Right ventricle myocardium superior (tissue), 1 donor: ENCODE data around the gene ASF1A. TPM values are rescaled to one million over a fixed set of nuclear protein-coding genes. Genes with fewer than 3 reads are reported as not detected.

Source experiments
- ATAC-seq: fragments of 200-7000 bp; cut with Tn5 transposase; one replicate; pipeline ENCODE4 v1.9.1; 2020; ENCODE audit warnings: mild to moderate bottlenecking; ENCODE audit not compliant: poor library complexity
- DNase-seq: peaks from one replicate; pipeline ENCODE4 v3.0.0-alpha.2; 2020
- intact Hi-C: fragments of 100-400 bp; cut with DNase I; formaldehyde crosslinking; loops from one replicate; pipeline ENCODE4 v1.11.2; 2022
- total RNA-seq: library from RNA; stranded (reverse); fragmentation: NEBNext Ultra II Directional; extraction: Animal tissue kit (Norgen Biotek cat#: 25700); gene quantifications from one replicate; pipeline ENCODE4 v1.2.1, GENCODE V29; 2021
- donor health status: DM: no; HTN: yes; CAD: no; lungs with severe emphysema.

Gene ASF1A
- total RNA-seq, 1 donor from 2014 or later, result 26.0 TPM

DNA sequence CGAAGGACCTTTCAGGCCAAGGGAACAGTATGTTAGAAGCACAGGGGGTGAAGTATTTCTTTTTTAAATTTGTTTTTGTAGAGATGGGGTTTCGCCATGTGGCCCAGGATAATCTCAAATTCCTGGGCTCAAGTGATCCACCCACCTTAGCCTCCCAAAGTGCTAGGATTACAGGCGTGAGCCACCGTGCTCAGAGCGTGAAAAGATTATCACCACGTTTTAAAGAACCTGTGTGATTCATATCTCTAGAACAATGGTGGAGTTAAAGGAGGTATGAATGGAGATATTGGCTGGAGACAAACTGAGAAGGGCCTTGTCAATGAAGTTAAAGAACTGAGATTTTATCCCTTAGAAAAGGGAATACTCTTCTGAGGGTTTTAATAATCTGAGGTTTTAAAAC is 9.7 kb downstream of the ASF1A start:
- no peak for DNase-seq
- no peak for ATAC-seq
- intact Hi-C loops, result no loop called here

DNA sequence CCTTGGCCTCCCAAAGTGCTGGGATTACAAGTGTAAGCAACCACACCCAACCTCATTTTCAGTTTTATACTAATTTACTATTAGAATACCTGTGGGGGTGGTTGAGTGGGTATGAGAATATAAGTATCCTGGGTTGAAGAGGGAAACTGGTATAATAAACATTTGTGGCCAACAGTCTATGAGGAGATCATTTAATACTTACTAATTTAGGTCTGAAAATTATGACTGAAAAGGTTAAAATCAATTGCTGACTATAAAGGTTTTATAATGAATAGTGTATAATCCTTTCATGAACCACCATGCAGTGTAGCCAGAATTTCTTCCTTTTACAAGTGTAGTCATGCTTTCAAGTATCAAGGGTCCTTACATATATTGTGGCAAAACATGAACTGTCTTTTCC is 11.1 kb downstream of the ASF1A start:
- intact Hi-C loops, result no loop called here
- ATAC-seq, result no peak
- no peak for DNase-seq

DNA sequence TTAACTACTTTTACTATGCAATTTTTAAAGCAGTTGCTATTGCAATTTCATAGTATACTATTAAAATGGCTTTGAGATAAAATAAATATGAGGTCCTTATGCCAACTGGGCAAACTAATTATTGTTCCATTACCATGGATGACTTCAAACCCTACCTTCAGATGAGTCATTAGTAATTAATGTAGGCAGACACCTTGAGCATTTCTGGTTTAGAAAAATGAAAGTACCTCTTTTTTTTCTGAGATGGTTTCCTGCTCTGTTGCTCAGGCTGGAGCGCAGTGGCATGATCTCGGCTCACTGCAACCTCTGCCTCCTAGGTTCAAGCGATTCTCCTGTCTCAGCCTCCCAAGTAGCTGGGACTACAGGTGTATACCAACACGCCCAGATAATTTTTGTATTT is 11.9 kb downstream of the ASF1A start:
- ATAC-seq, result no peak
- no peak for DNase-seq
- intact Hi-C loops, result no loop called here

DNA sequence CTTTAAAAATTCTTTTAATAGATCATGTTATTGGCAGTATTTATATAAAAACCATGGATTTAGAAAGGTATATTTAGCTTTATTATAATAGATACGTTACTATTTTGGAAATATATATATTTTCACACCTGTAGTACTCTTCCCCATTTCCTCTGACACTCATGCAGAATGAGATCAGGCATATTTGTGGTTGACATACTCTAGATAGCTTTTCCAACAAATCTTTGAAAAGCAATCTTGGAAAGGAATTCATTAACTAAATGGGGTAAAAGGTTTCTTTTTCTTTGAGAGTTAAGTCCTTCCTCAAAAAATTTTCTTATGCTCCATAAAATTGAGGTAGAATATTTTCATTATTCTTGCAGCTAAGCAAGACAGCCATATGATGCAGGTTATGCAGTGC is 14.5 kb downstream of the ASF1A start:
- no peak for ATAC-seq
- intact Hi-C loops, result no loop called here
- no peak for DNase-seq

DNA sequence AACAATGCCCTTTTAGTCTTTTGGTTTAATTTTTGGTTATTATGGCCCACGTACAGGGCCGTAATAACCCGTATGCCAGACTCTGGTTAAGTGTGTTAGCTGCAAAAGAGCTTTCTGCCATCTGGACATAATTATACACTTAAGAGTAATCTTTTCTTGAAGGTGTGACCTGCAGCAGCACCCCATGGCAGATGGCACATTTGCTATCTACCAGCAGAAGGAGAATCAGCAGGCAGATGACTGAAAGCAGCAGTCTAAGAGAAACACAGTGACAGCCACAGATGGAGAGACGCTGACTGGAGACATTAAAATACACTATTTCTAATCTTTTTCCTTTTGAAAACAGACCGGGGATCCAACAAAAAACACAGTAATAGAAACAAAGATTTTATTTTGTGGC is 18.7 kb downstream of the ASF1A start:
- ATAC-seq, result no peak
- intact Hi-C loops, result no loop called here
- no peak for DNase-seq

DNA sequence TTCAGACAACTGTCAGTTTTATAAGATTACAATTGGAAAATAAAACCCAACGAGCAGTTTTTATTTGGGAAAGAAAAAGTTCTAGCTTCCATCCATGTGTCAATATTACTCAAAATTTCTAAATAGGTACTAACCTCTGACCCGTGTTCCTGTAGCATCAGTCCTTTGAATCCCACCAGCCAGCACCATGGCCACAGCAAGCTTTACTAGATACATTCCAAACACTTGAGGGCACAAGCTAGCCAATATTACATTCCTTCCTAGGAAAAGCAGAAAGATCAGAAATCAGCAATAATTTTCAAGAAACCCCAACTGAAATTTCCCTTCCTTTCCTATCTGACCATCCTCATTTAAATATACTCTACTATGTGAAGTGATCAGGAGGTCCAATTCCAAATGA is 19.2 kb downstream of the ASF1A start:
- DNase-seq, result no peak
- ATAC-seq, result no peak
- intact Hi-C loops, result no loop called here

DNA sequence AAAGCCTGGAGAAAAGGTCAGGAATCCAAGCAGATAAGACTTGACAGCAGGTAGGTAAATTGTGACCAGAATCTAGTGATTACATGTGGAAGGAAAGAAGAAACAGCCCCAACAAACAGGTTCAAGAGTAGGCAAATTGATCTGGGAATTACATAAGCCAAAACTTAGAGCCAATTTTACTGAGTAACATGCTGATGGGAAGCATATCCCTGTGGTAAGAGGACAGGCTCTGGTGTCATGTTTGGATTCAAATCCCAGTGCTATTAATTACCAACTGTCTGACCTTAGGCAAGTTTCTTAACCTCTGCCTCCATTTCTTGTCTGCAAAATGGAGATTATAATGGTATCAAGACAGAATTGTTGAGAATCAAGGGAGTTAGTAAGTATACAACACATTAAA is 20.6 kb downstream of the ASF1A start:
- DNase-seq, result no peak
- intact Hi-C loops, result no loop called here
- ATAC-seq, result no peak

DNA sequence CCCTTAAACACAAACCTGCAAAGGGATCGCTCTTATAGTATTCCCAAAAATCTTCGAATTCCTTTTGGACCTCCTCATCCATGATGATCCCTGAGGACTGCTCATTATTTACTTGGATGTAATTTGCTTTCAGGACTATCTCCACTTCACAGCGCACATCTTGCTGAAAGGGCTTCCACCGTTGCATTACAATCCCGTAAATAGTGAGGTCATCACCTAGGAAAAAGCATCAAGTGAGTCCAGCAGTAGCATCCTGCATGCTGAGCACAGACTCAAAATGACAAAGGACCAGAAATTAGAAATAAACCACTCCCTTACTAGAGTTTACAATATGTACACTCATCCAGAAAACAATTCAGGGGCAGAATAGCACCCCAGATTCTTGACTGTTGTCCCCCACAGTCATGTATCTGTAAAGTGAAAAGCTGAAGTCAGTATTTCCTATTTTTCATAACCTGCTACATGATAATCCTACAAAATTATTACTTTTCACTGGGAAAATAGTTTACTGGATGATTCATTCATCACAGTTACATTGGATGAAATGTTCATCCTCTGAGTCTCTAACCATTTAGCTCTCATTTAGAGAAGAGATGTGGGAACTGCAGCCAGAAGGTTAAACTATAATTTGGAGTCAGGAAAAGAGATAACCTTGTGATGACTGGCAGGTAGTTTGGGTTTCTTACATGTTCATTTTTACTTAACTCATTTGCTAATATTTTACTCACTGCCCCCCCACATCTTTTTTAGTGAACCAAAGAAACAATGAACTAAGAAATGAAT is 23.8 kb downstream of the ASF1A start:
- no peak for DNase-seq
- no peak for ATAC-seq
- intact Hi-C loops, result no loop called here

DNA sequence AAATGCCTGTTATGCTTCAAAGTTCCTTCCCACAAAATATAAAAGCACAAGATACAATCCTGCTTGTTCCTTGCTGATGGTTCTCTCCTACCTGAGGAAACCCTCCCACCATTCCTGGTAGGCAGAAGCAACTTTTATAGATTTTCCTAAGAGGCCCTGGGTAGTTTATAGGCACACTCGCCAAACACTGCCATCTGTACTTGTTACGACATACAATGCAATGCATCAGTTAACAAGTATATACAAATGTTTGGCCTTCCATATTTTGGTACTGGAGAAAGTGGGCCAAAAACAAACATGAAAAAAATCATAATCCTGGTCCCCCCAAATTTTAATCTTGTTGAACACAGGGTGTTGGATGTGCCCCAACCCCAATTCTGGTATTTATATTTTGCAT is 24.4 kb downstream of the ASF1A start:
- intact Hi-C loops, result no loop called here
- ATAC-seq, result no peak

DNA sequence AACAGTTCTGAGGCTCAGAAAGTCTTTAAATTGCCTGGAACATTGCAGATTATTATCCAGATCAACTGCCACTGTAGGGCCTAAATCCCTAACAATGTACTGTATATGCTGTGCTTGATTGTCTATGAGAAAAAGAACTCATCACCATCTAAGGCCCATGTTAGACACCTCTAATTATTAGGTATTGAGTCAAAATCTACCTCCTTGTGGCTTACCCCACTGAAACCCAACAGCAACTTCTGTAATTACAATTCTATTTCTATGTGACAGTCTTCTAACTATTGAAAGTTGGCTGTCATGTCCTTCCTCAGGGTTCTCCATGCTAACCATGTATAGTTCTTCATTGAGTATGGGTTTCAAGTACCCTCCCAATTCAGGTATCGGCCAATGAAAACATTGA is 27.1 kb downstream of the ASF1A start:
- no peak for DNase-seq
- no peak for ATAC-seq
- intact Hi-C loops, result no loop called here

More for the DNA sequence above, 24.4 kb downstream of the ASF1A start:
- no peak for DNase-seq

DNA sequence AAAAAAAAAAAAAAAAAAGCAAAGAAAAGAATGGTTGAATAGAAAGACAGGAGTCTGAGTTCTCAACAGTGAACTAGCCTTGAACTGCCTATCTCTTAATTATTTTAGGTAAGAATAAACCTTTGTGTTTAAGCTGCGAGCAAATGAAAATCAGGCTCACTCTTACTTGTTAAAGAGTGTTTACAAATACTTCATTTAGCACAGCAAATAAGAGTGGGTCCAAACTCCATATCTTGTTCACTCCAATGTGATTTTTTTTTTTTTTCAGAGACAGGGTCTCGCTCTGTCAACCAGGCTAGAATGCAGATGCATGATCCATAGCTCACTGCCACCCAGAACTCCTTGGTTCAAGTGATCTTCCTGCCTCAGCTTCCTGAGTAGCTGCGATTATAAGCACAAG is 29.1 kb downstream of the ASF1A start:
- intact Hi-C loops, result no loop called here
- DNase-seq (no peak), ATAC-seq (no peak)

DNA sequence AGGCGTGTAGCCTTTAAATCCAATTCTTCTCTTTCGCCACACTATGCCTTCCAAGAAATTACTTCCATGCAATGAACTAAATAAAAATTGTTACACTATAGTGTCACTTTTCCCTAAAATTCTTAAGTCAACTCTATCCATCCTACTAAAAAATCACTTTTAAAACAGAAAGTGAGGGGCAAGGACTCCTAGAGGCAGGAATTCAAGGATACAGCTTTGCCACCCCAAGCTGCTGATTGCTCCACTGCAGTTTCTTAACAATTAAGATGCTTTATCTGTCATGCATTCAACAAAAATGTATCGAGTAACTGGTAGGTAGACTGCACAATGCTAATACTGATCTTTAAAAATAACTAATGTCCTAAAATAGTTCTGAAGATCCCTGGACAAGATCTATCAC is 36.7 kb downstream of the ASF1A start:
- DNase-seq (no peak), ATAC-seq (no peak)
- intact Hi-C loops, result no loop called here

DNA sequence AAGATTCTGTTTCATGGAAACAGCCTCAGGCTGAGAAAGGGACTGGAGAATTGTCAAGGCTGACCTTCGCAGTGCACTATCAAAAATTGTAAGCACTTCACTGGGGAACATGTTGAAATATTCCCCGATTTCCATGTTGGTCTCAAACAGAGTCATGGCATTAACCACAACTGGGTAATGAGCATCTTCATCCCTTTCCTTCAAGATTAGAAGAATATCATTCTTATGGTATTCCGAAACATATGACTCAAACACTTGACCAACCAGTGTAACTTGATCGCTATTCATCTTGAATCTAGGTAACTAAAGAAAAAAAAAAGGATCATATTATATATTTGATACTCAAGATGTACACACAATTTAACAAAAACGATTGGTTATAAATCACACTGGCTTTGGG is 37.5 kb downstream of the ASF1A start:
- DNase-seq (no peak), ATAC-seq (no peak)
- intact Hi-C loops, result no loop called here

DNA sequence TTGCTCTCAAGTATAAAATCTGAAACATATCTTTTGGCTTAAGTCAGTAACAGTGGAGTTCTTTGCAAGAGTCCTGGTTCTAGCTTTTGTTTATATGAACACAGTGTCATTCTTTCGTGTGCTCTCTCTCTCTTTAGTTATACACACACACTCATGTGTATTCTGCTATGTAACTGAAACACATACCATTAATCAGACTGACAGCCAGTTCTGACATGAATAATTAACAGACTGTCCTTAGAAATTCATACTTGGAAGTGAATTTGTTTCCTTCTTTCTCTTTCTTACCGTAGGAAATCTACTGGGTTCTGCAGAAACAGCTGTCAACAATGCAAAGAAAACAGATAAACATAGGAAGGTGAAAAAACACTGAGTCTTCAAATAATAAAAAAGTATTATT is 38.5 kb downstream of the ASF1A start:
- intact Hi-C loops, result no loop called here
- DNase-seq, result no peak
- ATAC-seq, result no peak

DNA sequence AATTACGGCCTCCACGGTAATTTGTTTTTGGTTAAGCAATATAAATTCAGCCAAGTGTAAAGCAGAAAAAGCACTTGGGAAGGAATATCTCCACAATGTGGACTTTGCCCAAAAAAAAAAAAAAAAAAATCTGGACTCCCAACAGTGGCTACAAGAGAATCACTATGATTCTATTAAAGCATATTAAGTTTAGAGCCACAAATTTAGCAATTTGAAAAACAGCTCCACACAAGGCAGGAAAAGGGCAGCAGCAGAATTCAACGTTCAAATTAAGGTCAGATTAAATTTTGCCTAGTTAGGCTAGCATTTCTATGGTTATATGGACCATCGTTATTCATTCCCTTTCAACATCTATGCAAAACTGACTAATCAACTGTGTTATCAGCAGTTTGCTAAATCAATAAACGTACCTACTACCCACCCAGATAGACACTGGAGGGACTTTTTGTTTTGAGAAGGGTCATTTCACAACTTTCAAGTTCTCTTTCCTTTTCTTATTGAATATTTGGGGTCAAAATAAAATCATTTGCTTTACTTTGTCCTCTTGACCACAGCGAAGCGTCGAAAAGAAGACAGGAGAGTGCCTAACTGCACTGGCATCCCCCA is 40.0 kb downstream of the ASF1A start:
- no peak for DNase-seq
- ATAC-seq, result no peak
- intact Hi-C loops, result no loop called here

DNA sequence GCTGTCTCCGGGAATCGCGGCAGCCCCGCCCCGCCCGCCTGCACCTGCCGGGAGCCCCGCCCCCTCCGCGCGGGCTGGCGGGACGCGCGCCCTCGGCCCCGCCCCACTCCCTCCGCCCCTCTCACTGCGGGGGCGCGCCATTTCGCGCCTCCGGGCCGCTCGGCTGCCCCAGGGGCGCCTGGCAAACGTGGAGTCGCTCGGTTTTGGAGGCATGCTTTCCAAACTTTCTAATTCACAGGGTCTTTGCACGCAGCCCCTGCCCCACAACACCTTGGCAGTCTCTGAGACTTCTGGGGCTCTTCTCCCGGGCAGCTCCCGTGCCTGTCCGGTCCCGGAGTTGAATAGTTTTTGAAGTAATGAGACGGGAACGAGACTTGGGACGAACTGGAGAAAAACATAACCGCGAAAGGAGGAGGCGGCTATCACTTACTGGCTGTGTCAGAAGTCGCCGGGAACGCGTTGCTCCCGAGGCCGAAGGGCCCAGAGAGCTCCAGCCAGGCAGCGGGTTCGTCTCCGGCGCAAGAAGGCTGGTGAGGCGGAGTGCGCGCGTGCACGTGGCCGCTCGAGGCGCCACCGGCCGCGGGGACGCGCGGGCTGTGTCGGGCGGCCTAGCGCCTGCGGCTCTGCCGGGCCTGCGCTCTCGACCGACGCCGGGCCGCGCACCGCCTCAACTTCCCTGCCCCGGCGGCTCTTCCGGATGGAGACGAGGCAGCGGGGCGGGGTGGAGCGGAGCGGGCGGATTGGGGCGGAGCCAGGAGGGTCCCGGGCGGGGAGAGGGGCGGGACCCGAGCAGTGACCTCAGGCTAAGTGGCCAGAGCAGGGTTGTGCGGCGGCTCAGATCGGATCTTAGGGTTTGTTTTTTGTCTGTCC is 40.7 kb downstream of the ASF1A start, which contains the start of gene MCM9:
MCM9 (minus strand) TSS at position 699 of the 870 bp plus-strand sequence. CDS start 3,436 bp downstream, outside the sequence.
- ATAC-seq, result peak; percentile 99
- DNase-seq, result peak; percentile 94
- intact Hi-C loops, result no loop called here

DNA sequence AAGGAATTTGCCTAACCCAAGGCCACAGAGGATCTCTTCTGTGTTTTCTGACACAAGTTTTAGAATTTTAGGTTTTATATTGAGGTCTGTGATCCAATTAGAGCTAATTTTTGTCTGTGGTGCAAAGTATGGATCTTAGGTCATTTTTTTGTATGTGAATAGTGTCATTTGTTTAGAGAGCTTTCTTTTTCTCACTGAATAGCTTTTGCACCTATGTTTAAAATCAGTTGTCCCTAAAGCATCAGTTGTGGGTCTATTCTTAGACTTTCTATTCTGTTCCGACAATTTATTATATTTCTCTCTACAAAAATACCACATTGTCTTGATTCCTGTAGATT is 41.3 kb downstream of the ASF1A start:
- DNase-seq (no peak), ATAC-seq (no peak)
- intact Hi-C loops, result no loop called here

DNA sequence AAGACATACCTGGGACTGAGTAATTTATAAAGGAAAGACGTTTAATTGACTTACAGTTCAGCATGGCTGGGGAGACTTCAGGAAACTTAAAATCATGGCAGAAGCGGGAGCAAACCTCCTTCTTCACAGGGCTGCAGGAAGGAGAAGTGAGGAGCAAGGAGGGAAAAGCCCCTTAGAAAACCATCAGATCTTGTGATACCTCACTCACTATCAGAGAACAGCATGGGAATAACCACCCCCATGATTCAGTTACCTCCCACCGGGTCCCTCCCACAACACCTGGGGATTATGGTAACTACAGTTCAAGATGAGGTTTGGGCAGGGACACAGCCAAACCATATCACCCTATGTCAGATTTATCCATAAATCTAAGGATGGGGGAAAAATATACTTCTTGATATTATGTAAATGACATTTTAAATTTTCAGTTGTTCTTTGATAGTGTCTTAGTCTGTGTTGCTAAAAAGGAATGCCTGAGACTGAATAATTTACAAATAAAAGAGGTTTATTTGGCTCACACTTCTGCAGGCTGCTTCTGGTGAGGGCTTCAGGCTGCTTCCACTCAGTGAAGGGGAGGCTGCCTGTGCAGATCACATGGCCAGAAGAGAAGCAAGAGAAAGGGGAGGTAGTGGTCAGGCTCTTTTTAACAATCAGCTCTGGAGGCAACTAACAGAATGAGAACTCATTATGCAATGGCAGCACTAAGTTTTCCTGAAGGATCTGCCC is 42.2 kb downstream of the ASF1A start:
- ATAC-seq (no peak), DNase-seq (no peak)
- intact Hi-C loops, result no loop called here

DNA sequence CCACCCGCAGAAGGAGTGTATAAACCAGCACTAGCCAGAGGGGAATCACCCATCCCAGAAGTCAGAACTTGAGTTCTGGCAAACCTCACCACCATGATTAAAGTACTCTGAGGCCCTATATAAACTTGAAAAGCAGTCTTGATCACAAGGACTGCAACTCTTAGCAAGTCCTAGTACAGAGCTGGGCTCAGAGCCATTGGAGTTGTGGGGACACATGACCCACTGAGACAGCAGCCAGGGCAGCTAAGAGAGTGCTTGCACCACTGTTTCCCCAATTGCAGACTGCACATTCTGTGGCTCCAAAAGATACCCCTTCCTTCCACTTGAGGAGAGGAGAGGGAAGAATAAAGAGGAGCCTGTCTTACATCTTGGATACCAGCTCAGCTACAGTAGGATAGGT is 45.7 kb downstream of the ASF1A start:
- peak; percentile 35 for ATAC-seq

More for the DNA sequence above, 45.7 kb downstream of the ASF1A start:
- intact Hi-C loops, result no loop called here
- DNase-seq, result peak; percentile 45
